OCI-LY1 (cell line): ENCODE data around the gene CCDC194.

ENCODE experiments used
- EZH2 ChIP-seq: fragments of 200-600 bp; sonication (generic), shearing (Covaris generic); IDR thresholded peaks from 2 replicates; pipeline ENCODE4 v1.8.0; 2017; ENCODE audit warnings: borderline replicate concordance, mixed run types, mild to moderate bottlenecking, antibody characterized with exemption, low read length, moderate library complexity, mixed read lengths
- TF ChIP-seq, protein P1 (sequence below): fragments of 200-600 bp; sonication (generic), shearing (Covaris generic); IDR thresholded peaks from 2 replicates; pipeline ENCODE4 v1.5.1; 2017; ENCODE audit warnings: mild to moderate bottlenecking, antibody characterized with exemption, low read length, moderate library complexity, mixed read lengths

- TF ChIP-seq, protein P1, sequence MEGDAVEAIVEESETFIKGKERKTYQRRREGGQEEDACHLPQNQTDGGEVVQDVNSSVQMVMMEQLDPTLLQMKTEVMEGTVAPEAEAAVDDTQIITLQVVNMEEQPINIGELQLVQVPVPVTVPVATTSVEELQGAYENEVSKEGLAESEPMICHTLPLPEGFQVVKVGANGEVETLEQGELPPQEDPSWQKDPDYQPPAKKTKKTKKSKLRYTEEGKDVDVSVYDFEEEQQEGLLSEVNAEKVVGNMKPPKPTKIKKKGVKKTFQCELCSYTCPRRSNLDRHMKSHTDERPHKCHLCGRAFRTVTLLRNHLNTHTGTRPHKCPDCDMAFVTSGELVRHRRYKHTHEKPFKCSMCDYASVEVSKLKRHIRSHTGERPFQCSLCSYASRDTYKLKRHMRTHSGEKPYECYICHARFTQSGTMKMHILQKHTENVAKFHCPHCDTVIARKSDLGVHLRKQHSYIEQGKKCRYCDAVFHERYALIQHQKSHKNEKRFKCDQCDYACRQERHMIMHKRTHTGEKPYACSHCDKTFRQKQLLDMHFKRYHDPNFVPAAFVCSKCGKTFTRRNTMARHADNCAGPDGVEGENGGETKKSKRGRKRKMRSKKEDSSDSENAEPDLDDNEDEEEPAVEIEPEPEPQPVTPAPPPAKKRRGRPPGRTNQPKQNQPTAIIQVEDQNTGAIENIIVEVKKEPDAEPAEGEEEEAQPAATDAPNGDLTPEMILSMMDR = no peak
- no peak for TF ChIP-seq EZH2
These were observed 46.6 kb downstream of the CCDC194 start for GRCh38 chr19:17347361-17347760.
